Esophagus squamous epithelium (tissue), 4 donors: ENCODE results near the gene FOXA3.

Experiments
- POLR2A ChIP-seq, 4 donors: fragments of 450-650 bp; IDR thresholded peaks; one replicate each; pipeline ENCODE4 v1.6.1; 2017; ENCODE audit warnings: antibody characterized with exemption in 4 of 4, mild to moderate bottlenecking in 4 of 4, moderate library complexity in 3 of 4
- TF ChIP-seq, protein P1 (sequence below), 6 experiments: fragments of 450-650 bp in 4 of 6; fragments of 200-600 bp in 2 of 6; sonication (generic) in 2 of 6; IDR thresholded peaks; one replicate each; pipeline ENCODE4 v1.5.1; 2016 to 2019; ENCODE audit warnings: antibody characterized with exemption in 6 of 6, mild to moderate bottlenecking in 4 of 6, moderate library complexity in 4 of 6

DNA sequence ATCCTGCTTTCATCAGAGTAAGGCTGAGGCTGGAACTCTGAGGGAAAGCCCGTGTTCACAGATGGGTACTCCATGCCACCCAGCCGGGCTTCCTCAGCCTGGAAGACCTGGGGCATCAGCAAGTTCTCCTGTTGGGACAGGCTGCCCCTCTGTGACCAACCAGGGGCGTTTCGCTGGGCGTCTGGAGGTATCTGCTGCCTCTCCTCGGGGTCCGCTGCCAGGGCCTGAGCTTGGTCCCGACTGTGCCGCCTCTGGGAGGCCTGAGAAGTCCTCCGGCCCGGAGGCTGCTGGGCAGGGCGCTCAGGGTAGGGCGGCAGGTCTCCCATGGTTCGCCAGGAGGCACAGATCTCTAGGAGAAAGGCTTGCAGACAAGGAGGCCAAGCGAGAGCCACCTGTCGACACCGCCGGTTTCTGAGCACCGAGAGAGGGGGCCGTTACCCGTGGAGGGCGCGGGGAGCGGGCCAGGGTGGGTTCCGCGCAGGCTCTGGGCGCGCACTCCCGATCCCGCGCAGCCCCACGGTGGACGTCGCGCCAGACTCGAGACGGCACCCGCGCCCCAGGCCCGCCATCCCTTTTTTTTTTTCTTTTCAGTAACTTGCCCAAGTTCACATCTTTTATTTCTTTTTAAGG is 49.2 kb upstream of the FOXA3 start, which contains the start of gene RSPH6A:
- TF ChIP-seq, protein P1, sequence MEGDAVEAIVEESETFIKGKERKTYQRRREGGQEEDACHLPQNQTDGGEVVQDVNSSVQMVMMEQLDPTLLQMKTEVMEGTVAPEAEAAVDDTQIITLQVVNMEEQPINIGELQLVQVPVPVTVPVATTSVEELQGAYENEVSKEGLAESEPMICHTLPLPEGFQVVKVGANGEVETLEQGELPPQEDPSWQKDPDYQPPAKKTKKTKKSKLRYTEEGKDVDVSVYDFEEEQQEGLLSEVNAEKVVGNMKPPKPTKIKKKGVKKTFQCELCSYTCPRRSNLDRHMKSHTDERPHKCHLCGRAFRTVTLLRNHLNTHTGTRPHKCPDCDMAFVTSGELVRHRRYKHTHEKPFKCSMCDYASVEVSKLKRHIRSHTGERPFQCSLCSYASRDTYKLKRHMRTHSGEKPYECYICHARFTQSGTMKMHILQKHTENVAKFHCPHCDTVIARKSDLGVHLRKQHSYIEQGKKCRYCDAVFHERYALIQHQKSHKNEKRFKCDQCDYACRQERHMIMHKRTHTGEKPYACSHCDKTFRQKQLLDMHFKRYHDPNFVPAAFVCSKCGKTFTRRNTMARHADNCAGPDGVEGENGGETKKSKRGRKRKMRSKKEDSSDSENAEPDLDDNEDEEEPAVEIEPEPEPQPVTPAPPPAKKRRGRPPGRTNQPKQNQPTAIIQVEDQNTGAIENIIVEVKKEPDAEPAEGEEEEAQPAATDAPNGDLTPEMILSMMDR (IDR thresholded peaks at IDR 0.05): no peak
- TF ChIP-seq POLR2A (IDR thresholded peaks at IDR 0.05): no peak
